ENCODE measurements around the gene SKI.

Gene SKI

DNA sequence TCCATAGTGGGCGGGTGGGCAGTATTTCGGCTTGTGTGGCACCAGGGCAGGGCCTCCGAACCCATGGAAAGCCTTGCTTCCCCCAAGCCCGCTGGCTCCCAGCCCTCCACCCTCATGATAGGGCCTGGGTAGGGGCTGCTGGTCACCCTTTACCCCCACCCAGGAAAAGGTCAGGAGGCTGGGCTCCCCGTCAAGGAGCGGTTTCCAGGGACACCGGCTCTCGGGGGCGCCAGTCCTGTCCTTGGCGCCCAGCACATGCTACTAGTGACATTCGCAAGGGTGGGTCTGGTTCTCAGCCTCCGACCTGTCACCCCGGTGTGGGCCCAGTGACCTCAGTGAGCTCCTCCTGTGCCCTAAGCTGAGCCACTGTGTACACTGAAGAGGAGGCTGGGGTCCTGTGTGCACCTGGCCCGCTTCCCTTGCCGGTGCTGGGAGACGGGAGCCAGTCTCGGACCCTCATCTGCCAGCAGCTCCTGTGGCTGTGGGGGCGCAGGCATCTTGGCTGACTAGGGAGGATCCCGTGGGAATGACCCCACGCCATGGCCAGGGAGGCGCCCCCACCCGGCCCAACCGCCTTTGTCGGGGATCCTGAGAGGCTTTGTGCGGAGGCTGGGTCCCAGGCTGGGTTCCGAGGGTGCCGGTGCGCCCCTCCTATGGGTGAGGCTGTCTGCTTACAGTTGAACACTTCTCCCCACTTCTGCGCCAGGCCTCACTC lies 54.6 kb downstream of the SKI start:
- peaks cover 0 to 33% (median 30%) of the 10 kb centered on the region in 4 experiments for H3K4me1 ChIP-seq (ENCODE audit: control extremely low read depth in 1 of 4, control insufficient read depth in 4 of 4, insufficient read depth in 4 of 4, low read length in 3 of 4)
- H3K27ac ChIP-seq (ENCODE audit: insufficient read depth in 1 of 2, low read depth in 1 of 2, low read length in 2 of 2, poor library complexity in 1 of 2, severe bottlenecking in 2 of 2), result no peak overlapping the region
- no peak overlapping the region for H3K4me3 ChIP-seq (ENCODE audit: control insufficient read depth in 1 of 7, extremely low read depth in 1 of 7, insufficient read depth in 4 of 7, low read depth in 2 of 7, low read length in 6 of 7)
- no peaks in the 10 kb centered on the region for H3K27me3 ChIP-seq (replicated peaks in 2 of 5; ENCODE audit: control insufficient read depth in 4 of 5, insufficient read depth in 5 of 5, low read length in 4 of 5)
- peaks cover 0 to 5% (median 3%) of the 10 kb centered on the region in 4 experiments for H3K36me3 ChIP-seq (ENCODE audit: control insufficient read depth in 4 of 4, insufficient read depth in 4 of 4, low read length in 3 of 4)
- POLR2A ChIA-PET, result interaction anchor here (1.4 kb wide), 1 partner anchor 18 kb away, joined by 6 read pairs; no protein-coding TSS in a partner anchor
- H3K9me3 ChIP-seq (ENCODE audit: control extremely low read depth in 1 of 5, control insufficient read depth in 4 of 5, insufficient read depth in 2 of 5, low read depth in 1 of 5, low read length in 4 of 5), result no peaks in the 10 kb centered on the region
- WGBS (ENCODE audit: insufficient coverage), result 98% methylated on average over 28 of the region's 29 CpGs
- CTCF ChIA-PET, result no interaction called here
- DNase-seq, result no peak

- DNase-seq, result no peak
- Histone ChIP-seq H3K27me3 (replicated peaks in 2 of 5; ENCODE audit: control insufficient read depth in 4 of 5, insufficient read depth in 5 of 5, low read length in 4 of 5) (no peaks in the 10 kb centered on the region), H3K9me3 (ENCODE audit: control extremely low read depth in 1 of 5, control insufficient read depth in 4 of 5, insufficient read depth in 2 of 5, low read depth in 1 of 5, low read length in 4 of 5) (no peaks in the 10 kb centered on the region), H3K36me3 (ENCODE audit: control insufficient read depth in 4 of 4, insufficient read depth in 4 of 4, low read length in 3 of 4) (peaks cover 0 to 3% (median 0%) of the 10 kb centered on the region in 4 experiments), H3K4me1 (ENCODE audit: control extremely low read depth in 1 of 4, control insufficient read depth in 4 of 4, insufficient read depth in 4 of 4, low read length in 3 of 4) (peaks cover 3 to 31% (median 27%) of the 10 kb centered on the region in 4 experiments), H3K27ac (ENCODE audit: insufficient read depth in 1 of 2, low read depth in 1 of 2, low read length in 2 of 2, poor library complexity in 1 of 2, severe bottlenecking in 2 of 2) (no peak overlapping the region), H3K4me3 (ENCODE audit: control insufficient read depth in 1 of 7, extremely low read depth in 1 of 7, insufficient read depth in 4 of 7, low read depth in 2 of 7, low read length in 6 of 7) (no peak overlapping the region)
- POLR2A ChIA-PET, result interaction anchor here (0.9 to 1.4 kb wide), 2 partner anchors 17 to 27 kb away, joined by 4 to 6 read pairs; no protein-coding TSS in a partner anchor
- CTCF ChIA-PET, result no interaction called here
- WGBS (ENCODE audit: insufficient coverage), result 96% methylated on average over 19 of the region's 21 CpGs
These were observed 55.4 kb downstream of the SKI start for GRCh38 chr1:2283371-2283990.

- ChIA-PET POLR2A (interaction anchor here (0.9 to 1.4 kb wide), 3 partner anchors 8 to 28 kb away, joined by 3 to 6 read pairs (median 4); no protein-coding TSS in a partner anchor), CTCF (interaction anchor here (1.2 kb wide), 1 partner anchor 109 kb away, joined by 3 read pairs; no protein-coding TSS in a partner anchor)
- H3K4me1 ChIP-seq (ENCODE audit: control extremely low read depth in 1 of 4, control insufficient read depth in 4 of 4, insufficient read depth in 4 of 4, low read length in 3 of 4), result peaks cover 4 to 31% (median 27%) of the 10 kb centered on the region in 4 experiments
- no peaks in the 10 kb centered on the region for H3K27me3 ChIP-seq (replicated peaks in 2 of 5; ENCODE audit: control insufficient read depth in 4 of 5, insufficient read depth in 5 of 5, low read length in 4 of 5)
- H3K9me3 ChIP-seq (ENCODE audit: control extremely low read depth in 1 of 5, control insufficient read depth in 4 of 5, insufficient read depth in 2 of 5, low read depth in 1 of 5, low read length in 4 of 5), result no peaks in the 10 kb centered on the region
- H3K36me3 ChIP-seq (ENCODE audit: control insufficient read depth in 4 of 4, insufficient read depth in 4 of 4, low read length in 3 of 4), result peaks cover 0 to 3% (median 0%) of the 10 kb centered on the region in 4 experiments
- no peak overlapping the region for H3K4me3 ChIP-seq (ENCODE audit: control insufficient read depth in 1 of 7, extremely low read depth in 1 of 7, insufficient read depth in 4 of 7, low read depth in 2 of 7, low read length in 6 of 7)
- no peak overlapping the region for H3K27ac ChIP-seq (ENCODE audit: insufficient read depth in 1 of 2, low read depth in 1 of 2, low read length in 2 of 2, poor library complexity in 1 of 2, severe bottlenecking in 2 of 2)
- no peak for DNase-seq
- 92% methylated on average over 21 of the region's 27 CpGs for WGBS (ENCODE audit: insufficient coverage)
These were observed 56.1 kb downstream of the SKI start for GRCh38 chr1:2283991-2284895.

DNA sequence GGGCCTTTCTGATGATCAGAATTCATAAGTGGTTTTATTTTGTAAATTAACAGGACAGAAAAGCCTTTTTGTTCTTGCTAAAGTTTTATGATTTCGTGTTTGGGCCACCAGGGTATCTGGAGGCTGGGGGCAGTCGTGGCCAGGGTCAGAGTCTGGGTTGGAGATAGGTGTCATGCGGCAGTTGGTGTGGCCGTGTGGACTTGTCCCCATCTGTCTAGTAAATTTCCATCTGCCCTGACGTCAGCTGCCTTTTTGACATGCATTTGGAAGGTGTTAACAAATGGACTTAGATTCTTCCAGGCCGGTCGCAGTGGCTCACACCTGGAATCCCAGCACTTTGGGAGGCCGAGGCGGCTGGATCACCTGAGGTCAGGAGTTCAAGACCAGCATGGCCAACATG lies 56.8 kb downstream of the SKI start:
- 98% methylated on average over 8 of the region's 9 CpGs for WGBS (ENCODE audit: insufficient coverage)
- no peak for DNase-seq
- no peaks in the 10 kb centered on the region for H3K27me3 ChIP-seq (replicated peaks in 2 of 5; ENCODE audit: control insufficient read depth in 4 of 5, insufficient read depth in 5 of 5, low read length in 4 of 5)
- no peaks in the 10 kb centered on the region for H3K9me3 ChIP-seq (ENCODE audit: control extremely low read depth in 1 of 5, control insufficient read depth in 4 of 5, insufficient read depth in 2 of 5, low read depth in 1 of 5, low read length in 4 of 5)
- ChIA-PET POLR2A (interaction anchor here (1.0 kb wide), 1 partner anchor 9 kb away, joined by 3 read pairs; no protein-coding TSS in a partner anchor), CTCF (interaction anchor here (1.2 kb wide), 1 partner anchor 109 kb away, joined by 3 read pairs; no protein-coding TSS in a partner anchor)
- no peak overlapping the region for H3K27ac ChIP-seq (ENCODE audit: insufficient read depth in 1 of 2, low read depth in 1 of 2, low read length in 2 of 2, poor library complexity in 1 of 2, severe bottlenecking in 2 of 2)
- peaks cover 4 to 31% (median 26%) of the 10 kb centered on the region in 4 experiments for H3K4me1 ChIP-seq (ENCODE audit: control extremely low read depth in 1 of 4, control insufficient read depth in 4 of 4, insufficient read depth in 4 of 4, low read length in 3 of 4)
- H3K36me3 ChIP-seq (ENCODE audit: control insufficient read depth in 4 of 4, insufficient read depth in 4 of 4, low read length in 3 of 4), result peaks cover 0 to 3% (median 0%) of the 10 kb centered on the region in 4 experiments
- no peak overlapping the region for H3K4me3 ChIP-seq (ENCODE audit: control insufficient read depth in 1 of 7, extremely low read depth in 1 of 7, insufficient read depth in 4 of 7, low read depth in 2 of 7, low read length in 6 of 7)

DNA sequence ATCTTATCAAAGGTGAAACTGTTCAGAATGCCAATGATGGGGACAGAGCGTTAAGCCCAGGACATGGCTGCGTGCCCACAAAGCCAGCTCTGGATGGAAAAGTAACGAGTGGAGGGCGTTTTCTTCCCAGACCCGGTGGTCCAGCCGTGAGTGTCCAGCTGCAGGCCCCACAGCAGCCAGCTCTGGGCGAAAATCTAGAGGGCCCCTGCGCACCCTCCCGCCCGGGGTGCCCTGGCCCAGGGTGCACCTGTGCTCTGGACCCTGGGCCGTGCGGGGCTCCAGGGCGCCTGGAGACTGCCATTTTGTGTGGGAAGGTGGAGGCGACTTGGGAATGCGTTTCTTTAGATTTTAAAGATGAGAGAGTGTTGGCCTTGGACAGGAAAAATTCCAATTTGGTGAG lies 58.8 kb downstream of the SKI start:
- Histone ChIP-seq H3K27me3 (replicated peaks in 2 of 5; ENCODE audit: control insufficient read depth in 4 of 5, insufficient read depth in 5 of 5, low read length in 4 of 5) (no peaks in the 10 kb centered on the region), H3K4me3 (ENCODE audit: control insufficient read depth in 1 of 7, extremely low read depth in 1 of 7, insufficient read depth in 4 of 7, low read depth in 2 of 7, low read length in 6 of 7) (no peak overlapping the region), H3K9me3 (ENCODE audit: control extremely low read depth in 1 of 5, control insufficient read depth in 4 of 5, insufficient read depth in 2 of 5, low read depth in 1 of 5, low read length in 4 of 5) (no peaks in the 10 kb centered on the region), H3K4me1 (ENCODE audit: control extremely low read depth in 1 of 4, control insufficient read depth in 4 of 4, insufficient read depth in 4 of 4, low read length in 3 of 4) (peaks cover 10 to 45% (median 41%) of the 10 kb centered on the region in 4 experiments), H3K27ac (ENCODE audit: insufficient read depth in 1 of 2, low read depth in 1 of 2, low read length in 2 of 2, poor library complexity in 1 of 2, severe bottlenecking in 2 of 2) (no peak overlapping the region), H3K36me3 (ENCODE audit: control insufficient read depth in 4 of 4, insufficient read depth in 4 of 4, low read length in 3 of 4) (peaks cover 0 to 3% (median 0%) of the 10 kb centered on the region in 4 experiments)
- ChIA-PET POLR2A (no interaction called here), CTCF (no interaction called here)
- no peak for DNase-seq
- 97% methylated on average over 13 of the region's 15 CpGs for WGBS (ENCODE audit: insufficient coverage)

DNA sequence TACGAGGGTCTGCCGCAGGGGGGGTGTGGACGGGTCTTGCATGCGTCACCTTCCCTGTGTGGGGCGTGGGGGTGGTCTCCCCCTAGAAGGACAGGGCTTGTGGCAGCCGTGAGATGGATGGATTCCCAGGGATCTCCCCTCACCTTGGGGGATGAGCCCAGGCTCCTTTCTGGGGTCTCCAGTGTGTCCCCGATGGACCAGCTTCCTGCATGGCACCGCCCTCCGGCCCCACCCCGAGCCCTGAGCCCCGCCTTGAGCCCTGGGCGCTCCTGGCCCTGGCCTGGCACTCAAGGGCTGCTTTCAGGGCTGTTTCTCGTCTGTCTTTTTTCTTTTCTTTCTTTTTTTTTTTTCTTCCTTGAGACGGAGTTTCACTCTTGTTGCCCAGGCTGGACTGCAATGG lies 59.5 kb downstream of the SKI start:
- Histone ChIP-seq H3K4me3 (ENCODE audit: control insufficient read depth in 1 of 7, extremely low read depth in 1 of 7, insufficient read depth in 4 of 7, low read depth in 2 of 7, low read length in 6 of 7) (no peak overlapping the region), H3K4me1 (ENCODE audit: control extremely low read depth in 1 of 4, control insufficient read depth in 4 of 4, insufficient read depth in 4 of 4, low read length in 3 of 4) (peaks cover 10 to 53% (median 49%) of the 10 kb centered on the region in 4 experiments), H3K36me3 (ENCODE audit: control insufficient read depth in 4 of 4, insufficient read depth in 4 of 4, low read length in 3 of 4) (peaks cover 0 to 3% (median 0%) of the 10 kb centered on the region in 4 experiments), H3K27ac (ENCODE audit: insufficient read depth in 1 of 2, low read depth in 1 of 2, low read length in 2 of 2, poor library complexity in 1 of 2, severe bottlenecking in 2 of 2) (no peak overlapping the region), H3K9me3 (ENCODE audit: control extremely low read depth in 1 of 5, control insufficient read depth in 4 of 5, insufficient read depth in 2 of 5, low read depth in 1 of 5, low read length in 4 of 5) (no peaks in the 10 kb centered on the region), H3K27me3 (replicated peaks in 2 of 5; ENCODE audit: control insufficient read depth in 4 of 5, insufficient read depth in 5 of 5, low read length in 4 of 5) (no peaks in the 10 kb centered on the region)
- POLR2A ChIA-PET, result interaction anchor here (1.8 to 5.4 kb wide), 2 partner anchors 9 to 31 kb away, joined by 10 to 79 read pairs; no protein-coding TSS in a partner anchor
- DNase-seq, result no peak
- CTCF ChIA-PET, result interaction anchor here (1.7 to 5.4 kb wide), 2 partner anchors 11 to 12 kb away, joined by 6 to 31 read pairs; no protein-coding TSS in a partner anchor
- 99% methylated on average over 14 of the region's 14 CpGs for WGBS (ENCODE audit: insufficient coverage)
